ENCODE data around the gene LARP1.
"Not testable (repeated sequence)": the region's sequence is repeated elsewhere in the genome, so short reads cannot be mapped to it uniquely, and the experiment has no call there.

The LARP1 gene

DNA sequence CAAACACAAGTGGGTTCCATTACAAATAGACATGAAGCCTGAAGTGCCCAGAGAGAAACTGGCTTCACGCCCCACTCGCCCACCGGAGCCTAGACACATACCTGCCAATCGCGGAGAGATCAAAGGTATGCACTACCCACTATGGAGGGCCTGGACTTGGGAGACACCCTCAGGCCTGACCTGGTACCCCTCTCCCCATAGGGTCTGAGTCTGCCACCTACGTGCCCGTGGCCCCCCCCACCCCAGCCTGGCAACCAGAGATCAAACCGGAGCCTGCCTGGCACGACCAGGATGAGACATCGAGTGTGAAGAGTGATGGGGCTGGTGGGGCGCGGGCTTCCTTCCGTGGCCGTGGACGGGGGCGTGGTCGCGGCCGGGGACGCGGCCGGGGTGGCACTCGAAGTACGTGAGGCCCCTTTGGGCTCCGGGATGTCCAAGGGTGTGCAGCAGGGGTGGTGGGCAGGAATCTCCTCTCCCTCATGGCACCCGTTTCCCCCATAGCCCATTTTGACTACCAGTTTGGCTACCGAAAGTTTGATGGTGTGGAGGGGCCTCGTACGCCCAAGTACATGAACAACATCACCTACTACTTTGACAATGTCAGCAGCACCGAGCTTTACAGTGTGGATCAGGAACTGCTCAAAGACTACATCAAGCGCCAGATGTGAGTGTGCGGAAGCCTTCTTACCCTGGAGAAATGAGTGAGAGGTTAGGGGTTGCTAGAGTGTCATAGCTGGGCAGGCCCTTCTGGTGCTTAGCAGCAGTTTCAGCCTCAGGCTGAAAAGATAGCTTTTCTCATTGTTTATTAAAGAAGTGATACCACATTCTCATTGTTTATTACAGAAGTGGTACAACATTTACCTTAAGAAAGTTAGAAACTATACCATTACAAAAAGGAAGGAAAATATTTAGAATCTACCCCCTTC, 38.7 kb downstream of the LARP1 start:
- no peak for DNase-seq (ENCODE audit: low read depth, low spot score)

DNA sequence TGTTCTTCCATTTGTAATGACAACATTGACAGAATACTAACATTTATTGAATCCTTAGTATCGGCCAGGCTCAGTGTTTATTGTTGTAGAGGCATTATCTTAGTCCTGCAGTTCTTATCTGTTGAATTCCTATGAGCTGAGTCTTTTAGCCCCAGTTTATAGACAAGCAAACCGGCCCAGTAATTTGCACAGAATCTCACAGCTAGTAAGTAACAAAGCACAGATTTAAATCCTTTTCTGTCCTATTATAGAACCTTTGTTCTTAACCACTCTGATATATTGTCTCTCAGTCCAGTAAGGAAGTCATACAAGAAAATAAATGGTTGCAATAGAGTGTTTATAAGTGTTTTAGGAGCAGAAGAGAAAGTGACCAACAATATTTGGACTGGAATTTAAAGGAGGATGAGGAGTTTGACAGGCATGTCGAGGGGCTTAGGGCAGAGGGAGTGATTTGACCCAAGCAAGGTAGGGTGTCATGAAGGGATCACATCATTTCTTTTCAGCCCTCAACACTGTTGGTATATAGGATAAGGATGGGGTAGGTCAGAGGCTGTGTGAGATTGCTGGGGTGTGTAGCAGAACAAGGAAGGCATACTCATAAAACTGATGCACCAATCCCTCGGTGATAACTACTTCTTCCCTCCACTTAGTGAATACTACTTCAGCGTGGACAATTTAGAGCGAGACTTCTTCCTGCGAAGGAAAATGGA, 39.5 kb downstream of the LARP1 start:
- DNase-seq (ENCODE audit: low read depth, low spot score), result no peak

DNA sequence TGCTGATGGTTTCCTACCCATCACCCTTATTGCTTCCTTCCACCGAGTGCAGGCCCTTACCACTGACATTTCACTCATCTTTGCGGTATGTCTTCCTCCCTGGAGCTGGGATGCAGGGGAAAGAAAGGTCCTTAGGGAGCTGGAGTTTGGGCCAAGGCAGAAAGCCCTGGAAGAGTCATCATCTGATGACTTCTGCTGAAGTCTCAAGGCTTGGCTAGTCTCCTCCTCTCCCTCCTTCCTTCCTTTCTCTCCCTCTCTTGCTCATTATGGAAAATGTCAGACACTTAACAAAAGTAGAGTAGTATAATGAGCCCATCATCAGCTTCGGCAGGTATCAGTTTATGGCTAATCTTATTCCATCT, 40.0 kb downstream of the LARP1 start:
- DNase-seq (ENCODE audit: low read depth, low spot score), result no peak

DNA sequence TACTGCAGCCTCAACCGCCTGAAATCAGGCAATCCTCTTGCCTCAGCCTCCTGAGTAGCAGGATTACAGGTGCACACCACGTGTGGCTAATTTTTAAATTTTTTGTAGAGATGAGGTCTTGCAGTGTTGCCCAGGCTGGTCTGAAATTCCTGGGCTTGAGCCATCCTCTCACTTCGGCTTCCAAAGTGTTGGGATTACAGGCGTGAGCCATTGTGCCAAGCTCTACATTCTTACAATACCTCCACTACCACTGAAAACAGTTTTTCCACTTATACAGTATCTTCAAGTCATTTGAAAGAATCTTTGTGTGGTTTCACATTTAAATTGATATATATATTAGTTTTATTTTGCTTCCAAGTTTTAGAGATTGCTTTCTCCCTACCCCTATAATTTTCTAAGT, 42.6 kb downstream of the LARP1 start:
- no peak for DNase-seq (ENCODE audit: low read depth, low spot score)

DNA sequence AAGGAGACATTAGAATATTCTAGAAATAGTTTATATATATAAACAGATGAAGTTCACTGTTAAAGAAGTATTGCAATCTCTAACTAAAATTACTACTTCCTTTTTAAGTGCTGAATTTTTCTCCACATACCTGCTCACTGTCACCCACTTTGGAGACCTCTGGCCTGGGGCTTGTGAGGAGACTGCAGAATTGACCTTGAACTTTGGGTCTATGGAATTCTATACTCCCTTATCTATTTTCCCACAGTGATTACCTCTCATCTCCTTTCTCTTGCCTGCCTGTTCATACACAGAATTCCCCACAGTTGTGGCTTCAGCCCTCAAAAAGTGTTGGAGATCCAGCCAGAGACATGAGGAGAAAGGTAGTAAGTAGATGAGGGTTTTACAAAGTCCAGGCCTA, 45.4 kb downstream of the LARP1 start:
- DNase-seq (ENCODE audit: low read depth, low spot score), result no peak

DNA sequence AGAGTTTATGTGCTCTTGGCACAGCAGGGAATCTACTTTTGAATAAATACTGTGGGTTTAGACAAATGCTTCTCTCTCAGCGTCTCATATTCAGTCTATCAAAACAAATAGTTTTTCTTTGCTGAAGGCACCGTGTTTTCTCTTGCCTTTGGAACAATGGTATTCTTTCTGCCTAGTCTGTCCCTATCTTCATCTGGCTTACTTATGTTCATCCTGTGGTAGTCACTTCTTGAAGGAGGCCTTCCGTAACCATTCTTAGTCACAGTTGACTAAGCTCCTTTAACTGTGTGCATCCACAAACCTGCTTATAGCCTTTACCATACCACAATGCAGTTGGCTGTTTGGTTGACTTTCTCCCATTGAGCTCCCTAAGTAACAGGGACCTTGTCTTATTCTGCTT, 45.9 kb downstream of the LARP1 start:
- DNase-seq (ENCODE audit: low read depth, low spot score), result peak; percentile 60

DNA sequence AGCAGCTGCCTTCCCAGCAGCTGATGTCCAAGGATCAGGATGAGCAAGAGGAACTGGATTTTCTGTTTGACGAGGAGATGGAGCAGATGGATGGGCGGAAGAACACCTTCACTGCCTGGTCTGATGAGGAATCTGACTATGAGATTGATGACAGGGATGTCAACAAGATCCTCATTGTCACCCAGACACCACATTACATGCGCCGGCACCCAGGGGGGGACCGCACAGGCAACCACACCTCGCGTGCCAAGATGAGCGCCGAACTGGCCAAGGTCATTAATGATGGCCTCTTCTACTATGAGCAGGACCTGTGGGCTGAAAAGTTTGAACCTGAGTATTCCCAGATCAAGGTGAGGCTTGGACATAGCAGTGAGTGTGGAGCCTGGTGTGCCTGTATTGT, 46.9 kb downstream of the LARP1 start:
- DNase-seq (ENCODE audit: low read depth, low spot score), result no peak

DNA sequence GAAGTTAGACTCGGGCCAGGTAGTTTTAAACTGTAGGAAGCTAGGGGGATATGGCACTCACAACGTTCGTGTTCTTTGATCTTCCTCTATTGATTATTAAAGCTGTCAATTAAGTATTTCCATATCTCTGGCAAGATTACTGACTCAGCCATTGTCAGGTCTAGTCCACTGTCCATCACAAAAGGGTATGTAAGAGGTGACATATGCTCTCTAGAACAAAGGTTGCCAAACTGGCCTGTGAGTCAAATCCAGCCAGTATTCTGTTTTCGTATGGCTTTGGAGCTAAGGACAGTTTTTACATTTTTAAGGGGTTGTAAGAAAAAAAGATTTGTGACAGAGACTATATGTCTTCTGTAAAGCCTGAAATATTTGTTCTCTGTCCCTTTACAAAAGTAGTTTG, 51.0 kb downstream of the LARP1 start:
- no peak for DNase-seq (ENCODE audit: low read depth, low spot score)

DNA sequence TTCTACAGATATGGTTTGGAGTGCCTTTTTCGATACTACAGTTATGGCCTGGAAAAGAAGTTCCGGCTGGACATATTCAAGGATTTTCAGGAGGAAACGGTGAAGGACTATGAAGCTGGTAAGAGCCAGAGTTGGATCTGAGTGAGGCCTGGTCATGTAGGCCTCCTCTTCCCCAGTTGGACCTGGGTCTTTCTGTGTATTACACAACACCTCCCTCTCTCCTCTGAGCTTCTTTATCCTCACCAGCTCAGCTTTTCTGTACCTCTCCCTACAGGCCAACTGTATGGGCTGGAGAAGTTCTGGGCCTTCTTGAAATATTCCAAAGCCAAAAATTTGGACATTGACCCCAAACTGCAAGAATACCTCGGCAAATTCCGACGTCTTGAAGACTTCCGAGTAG, 56.1 kb downstream of the LARP1 start:
- DNase-seq (ENCODE audit: low read depth, low spot score), result no peak

DNA sequence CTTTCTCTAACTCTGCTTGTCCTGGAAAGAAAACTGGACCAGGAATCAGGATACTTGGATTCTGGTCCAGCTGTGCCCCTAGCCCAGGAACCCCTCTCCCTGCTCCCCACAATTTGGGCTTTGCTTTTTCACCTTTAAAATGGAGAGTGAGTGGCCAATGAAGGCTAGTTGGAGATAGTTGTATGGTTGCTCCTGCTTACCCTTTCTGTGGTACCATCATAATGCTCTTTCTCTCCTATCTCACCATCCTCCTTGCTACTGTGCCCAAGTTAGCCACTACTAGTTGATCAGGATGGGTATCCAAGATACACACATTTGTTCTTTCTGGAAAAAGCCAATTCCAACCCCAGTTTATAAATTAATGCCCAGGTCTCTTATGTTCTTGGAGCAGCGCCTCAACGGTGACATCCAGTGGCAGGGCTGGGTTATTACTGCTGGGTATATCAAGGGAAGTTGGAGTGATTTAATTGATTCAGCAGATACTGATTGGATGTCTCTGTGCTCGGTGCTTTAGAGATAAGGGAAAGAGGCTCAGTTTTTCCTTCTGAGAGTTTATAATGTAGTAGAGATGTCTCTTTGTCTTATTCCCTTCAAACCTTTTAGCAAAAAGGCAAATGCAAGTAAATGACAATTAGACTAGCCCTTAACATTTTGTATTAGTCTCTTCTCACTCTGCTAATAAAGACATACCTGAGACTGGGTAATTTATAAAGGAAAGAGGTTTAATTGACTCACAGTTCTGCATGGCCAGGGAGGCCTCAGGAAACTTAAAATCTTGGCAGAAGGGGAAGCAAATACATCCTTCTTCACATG, 56.7 kb downstream of the LARP1 start:
- DNase-seq (ENCODE audit: low read depth, low spot score), result no peak

DNA sequence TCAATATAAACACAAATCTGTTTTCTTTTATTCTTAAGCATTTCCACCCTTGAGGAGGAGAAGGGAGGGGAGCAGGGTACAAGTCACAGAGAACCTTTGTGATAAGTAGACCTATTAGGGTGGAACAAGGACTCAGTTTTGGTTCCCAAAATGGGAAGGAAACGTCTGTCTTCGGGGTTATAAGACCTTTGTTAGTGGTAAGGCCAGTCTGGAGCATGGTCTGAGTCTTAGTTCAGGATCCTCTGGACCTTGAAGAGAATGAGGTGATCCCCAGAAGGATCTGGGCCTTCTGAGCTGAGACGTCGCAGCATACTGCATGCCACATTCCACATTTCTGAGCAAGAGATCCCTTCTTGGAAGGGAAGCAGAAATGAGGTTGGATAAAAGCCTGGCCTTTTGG, 58.0 kb downstream of the LARP1 start:
- no peak for DNase-seq (ENCODE audit: low read depth, low spot score)

DNA sequence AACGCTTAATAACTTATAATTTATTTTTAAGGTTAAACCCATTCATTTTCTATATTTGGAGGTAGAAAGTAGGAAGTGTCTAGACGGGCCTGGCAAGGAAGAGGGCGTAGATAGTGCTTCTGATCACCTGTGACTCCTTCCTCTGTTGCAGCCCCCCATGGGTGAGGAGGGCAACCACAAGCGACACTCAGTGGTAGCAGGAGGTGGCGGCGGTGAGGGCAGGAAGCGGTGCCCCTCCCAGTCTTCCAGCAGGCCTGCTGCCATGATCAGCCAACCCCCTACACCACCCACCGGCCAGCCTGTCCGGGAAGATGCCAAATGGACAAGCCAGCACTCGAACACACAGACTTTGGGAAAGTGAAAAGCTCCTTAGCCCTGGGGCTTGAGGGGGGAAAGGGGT, 58.6 kb downstream of the LARP1 start:
- DNase-seq (ENCODE audit: low read depth, low spot score), result no peak

DNA sequence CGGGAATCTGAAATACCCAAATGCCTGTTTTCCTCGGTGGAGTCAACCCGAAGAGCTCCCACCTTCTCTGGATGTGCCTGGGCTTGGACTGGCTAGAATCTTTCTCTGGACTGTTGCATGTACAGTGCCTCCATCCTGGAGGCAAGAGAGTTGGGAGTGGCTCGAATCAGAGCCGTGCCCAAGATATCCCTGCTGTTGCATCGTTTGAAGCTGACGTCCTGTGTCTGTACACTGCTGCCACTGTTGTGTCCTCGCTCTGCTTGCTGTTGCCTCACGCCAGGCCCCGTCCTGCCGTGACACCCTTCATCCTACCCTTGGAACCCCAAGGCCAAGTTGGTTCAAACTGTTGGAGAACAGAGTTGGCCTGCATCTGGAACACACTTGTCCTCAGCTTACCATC, 59.8 kb downstream of the LARP1 start:
- DNase-seq (ENCODE audit: low read depth, low spot score), result no peak

DNA sequence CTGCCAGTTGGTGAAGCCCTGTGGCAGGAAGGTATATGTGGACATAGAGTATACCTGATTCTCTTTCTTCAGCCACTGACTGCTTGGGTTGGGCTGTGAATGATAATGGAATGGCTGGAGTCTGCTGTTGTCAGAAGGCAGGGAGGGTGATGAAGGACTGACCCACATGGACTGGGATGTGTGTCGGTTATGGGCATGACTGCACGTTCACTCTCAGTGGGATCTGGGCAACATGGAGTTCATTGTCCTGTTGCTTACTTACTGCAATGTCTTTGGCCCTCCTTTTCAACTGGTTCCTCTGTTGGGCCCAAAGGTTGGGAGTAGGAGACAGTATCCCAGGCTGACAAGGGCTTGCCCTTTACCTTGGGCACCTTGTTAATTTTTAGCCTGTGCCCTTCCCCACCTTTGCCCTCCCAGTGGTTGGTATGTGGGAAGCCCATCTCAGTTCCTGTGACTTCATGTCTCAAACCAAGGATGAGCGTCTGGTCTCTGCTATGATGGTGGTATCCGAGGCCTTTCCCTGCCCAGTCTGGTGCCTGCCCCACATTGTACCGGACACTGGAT, 60.6 kb downstream of the LARP1 start:
- no peak for DNase-seq (ENCODE audit: low read depth, low spot score)

DNA sequence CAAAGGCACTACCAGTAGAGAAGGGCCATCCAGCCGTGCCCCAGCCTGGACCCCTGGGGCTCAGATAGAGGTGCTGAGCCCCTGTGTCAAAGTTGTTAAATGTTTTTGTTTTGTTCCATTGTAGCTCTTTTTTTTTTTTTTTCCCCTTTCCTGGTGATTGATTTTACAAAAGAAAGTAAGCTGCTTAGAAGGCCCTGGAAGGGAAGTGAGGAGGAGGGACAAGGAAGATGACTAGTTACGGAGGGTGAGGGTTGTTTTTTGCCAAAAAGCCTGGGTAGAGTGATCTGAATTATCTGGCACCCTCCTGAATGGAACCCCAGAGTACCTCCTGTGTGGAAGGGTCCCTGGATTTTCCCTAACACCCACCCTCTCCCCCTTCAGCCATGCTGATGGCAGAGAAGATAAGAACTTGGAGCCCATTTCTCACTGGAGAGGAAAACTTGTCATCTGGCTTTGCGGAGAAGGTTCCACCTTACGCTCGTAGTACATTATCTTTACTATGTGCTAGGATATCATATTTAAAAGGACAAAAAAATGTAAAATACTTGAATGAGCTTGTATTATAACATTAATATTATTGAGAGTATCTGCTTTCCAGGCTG, 61.8 kb downstream of the LARP1 start:
- DNase-seq (ENCODE audit: low read depth, low spot score), result no peak

DNA sequence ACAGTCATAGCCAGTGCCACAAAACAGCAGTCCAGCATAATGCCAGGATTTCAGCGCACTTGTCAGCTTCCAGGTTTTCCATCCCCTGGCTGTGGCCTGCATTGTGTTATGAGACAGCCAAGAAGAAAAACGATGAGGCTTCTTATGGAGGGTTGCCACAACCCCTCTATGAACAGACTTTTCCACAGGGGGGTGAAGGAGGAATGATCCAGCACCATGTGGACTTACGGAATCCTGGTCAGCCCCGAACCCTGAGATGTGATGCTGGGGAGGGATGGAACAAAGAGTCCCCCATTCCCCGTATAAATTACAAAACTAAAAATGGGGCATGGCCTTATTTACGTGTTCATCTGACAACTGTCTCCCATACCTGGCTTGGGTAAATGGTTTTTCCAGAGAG, 62.6 kb downstream of the LARP1 start:
- DNase-seq (ENCODE audit: low read depth, low spot score), result no peak

DNA sequence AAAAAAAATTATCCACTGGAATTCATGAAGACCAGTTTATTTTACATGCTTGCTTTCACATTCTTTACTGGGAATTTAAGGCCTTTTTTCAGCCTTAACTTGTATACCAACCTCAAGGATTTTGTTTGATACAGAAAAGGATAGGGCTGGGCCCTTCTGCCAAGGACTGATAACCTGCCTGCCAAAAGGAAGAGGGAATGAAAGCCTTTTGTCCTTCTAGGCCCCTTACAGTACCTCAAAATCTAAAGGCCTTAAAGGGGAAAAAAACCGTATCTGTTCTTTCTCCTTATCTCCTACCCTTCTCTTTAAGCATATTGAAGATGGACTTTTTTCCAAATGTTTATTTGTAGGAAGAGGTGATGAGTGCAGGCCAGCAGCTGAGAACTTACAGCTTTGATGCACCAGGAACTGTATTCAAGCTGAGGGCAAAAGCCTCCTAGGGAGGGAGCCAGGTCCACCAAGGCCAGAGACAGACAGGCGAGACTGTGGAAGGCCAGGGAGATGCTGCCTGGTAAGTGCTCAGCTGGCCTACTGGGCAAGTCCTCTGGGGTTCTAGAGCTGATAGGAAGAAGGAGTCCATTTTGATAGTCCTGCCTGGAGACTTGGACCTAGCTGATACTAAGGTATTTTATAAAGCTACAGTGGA, 63.4 kb downstream of the LARP1 start:
- DNase-seq (ENCODE audit: low read depth, low spot score), result no peak

DNA sequence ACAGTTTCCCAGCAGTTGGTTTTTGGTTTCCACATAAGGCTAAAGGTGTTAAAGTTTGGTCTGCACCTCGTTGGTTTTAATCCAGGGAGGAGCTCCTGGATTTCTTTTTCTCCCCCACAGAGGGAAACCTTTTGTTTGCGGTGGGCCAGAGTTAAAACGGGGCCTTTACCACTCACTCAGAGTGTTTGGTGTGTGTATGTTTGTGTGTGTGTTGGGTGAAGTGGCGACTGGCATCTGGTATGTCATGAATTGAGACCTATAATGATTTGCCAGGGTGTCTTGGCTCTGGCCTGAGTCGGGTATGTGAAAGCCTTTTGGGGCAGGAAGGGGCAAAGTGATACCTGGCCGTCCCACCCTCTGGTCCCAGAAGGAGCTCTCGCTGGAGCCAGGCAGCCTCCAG, 64.4 kb downstream of the LARP1 start:
- DNase-seq (ENCODE audit: low read depth, low spot score), result no peak

DNA sequence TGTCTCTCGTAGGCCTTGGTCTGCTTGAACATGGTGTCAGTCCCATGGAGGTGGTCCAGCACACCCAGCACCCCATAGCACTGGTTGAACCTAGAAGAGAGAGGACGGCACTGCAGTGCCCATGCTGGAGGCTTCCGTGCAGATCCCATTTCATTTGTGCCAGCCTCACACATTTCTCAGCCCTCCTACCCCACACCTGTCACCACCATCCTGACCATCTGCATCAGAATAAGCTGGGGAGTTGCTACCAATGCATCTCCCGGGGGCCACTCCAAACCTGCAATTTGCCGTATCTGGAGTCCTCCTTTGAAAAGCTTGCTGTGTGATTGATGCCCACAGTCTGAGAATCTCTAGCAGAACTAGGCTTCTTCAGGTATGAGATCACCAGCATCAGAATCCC, 65.2 kb downstream of the LARP1 start:
- no peak for DNase-seq (ENCODE audit: low read depth, low spot score)

DNA sequence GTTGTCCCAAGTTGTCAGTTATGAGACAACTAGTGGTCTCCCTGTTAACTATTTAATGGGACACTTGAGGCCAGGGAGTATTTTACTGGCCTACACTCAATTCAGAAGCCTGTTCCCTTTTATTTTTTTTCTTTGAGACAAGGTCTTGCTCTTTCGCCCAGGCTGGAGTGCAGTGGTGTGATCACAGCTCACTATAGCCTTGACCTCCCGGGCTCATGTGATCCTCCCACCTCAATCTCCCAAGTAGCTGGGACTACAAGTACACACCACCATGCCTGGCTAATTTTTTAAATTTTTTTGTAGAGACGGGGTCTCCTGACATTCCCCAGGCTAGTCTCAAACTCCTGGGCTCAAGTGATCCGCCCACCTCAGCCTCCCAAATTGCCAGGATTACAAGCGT, 67.7 kb downstream of the LARP1 start:
- DNase-seq (ENCODE audit: low read depth, low spot score), result not testable (repeated sequence)

DNA sequence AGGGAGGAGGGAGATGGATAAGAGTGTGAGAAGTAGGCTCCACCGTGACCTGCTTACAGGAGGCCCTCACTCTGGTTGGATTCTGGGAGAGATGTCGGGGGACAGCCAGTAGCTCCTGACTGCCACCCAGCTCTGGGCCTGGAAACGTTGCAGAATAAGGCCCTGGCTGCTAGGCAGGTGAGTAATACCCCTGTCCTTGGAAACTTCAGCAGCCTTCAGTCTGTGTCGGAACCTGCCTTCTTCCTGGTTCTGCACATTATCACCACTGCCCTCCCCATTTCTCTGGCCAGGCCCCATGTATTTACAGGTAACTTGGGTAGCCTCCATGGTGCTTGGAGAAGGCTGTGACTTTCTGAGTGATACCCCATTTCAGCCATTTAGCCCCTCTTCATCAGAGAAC, 68.4 kb downstream of the LARP1 start:
- no peak for DNase-seq (ENCODE audit: low read depth, low spot score)
